Kidney (tissue), 14 donors: ENCODE measurements around the gene ZNF236. TPM values are rescaled to one million over a fixed set of nuclear protein-coding genes. Genes with fewer than 3 reads are reported as not detected.
"Not testable (repeated sequence)": the region's sequence is repeated elsewhere in the genome, so short reads cannot be mapped to it uniquely, and the experiment has no call there.

ENCODE experiments used
- DNase-seq, 5 donors: peaks; one replicate each; pipeline ENCODE4 v3.0.0-alpha.2; 2013 to 2020
- FAIRE-seq: peaks from 2 replicates; lab custom pipeline; 2012; peaks lifted over from hg19 to GRCh38; lab: Jason Lieb, UNC
- H3K27ac ChIP-seq, 2 donors: one replicate each; pipeline ENCODE4 v1.7.0; 2013; ENCODE audit warnings: low read depth in 2 of 2, low read length in 2 of 2, inconsistent platforms in 1 of 2
- H3K27me3 ChIP-seq: one replicate; pipeline ENCODE4 v1.7.1; 2013; ENCODE audit warnings: low read length, inconsistent platforms; ENCODE audit not compliant: control insufficient read depth, insufficient read depth
- H3K36me3 ChIP-seq, 3 donors: one replicate each; pipeline versions ENCODE4 v1.7.0 to v1.7.1; 2013; ENCODE audit warnings: low read length in 3 of 3, control low read depth in 1 of 3, inconsistent platforms in 1 of 3; ENCODE audit not compliant: insufficient read depth in 3 of 3, control insufficient read depth in 2 of 3
- H3K4me1 ChIP-seq, 3 donors: one replicate each; pipeline versions ENCODE4 v1.7.0 to v1.7.1; 2013; ENCODE audit warnings: low read length in 3 of 3, inconsistent platforms in 1 of 3, low read depth in 1 of 3; ENCODE audit not compliant: control insufficient read depth in 2 of 3, insufficient read depth in 2 of 3
- H3K4me3 ChIP-seq, 3 donors: one replicate each; pipeline versions ENCODE4 v1.7.0 to v1.8.1; 2013; ENCODE audit warnings: low read length in 3 of 3, control low read depth in 1 of 3, inconsistent platforms in 1 of 3
- H3K9ac ChIP-seq, 3 donors: one replicate each; pipeline versions ENCODE4 v1.7.0 to v1.7.1; 2013; ENCODE audit warnings: low read length in 3 of 3, control low read depth in 1 of 3, inconsistent platforms in 1 of 3
- H3K9me3 ChIP-seq, 3 donors: one replicate each; pipeline versions ENCODE4 v1.7.0 to v1.7.1; 2013; ENCODE audit warnings: low read length in 3 of 3, control low read depth in 1 of 3, inconsistent platforms in 1 of 3; ENCODE audit not compliant: control insufficient read depth in 2 of 3, insufficient read depth in 1 of 3
- CTCF ChIP-seq: IDR thresholded peaks from 3 replicates; pipeline ENCODE4 v1.5.1; 2012; ENCODE audit warnings: mild to moderate bottlenecking, moderate library complexity, borderline replicate concordance; ENCODE audit not compliant: insufficient read depth; ENCODE audit errors: extremely low read depth
- intact Hi-C: fragments of 100-400 bp; cut with DNase I; formaldehyde crosslinking; loops from one replicate; pipeline ENCODE4 v1.11.1; 2022
- polyA plus RNA-seq: library from polyadenylated mRNA; stranded (reverse); fragments of 350-450 nt; fragmentation: Illumina TruSeq; extraction: RNeasy Lipid Tissue Mini Kit (QIAGEN cat#74804); gene quantifications from one replicate; pipeline ENCODE4 v1.2.3, GENCODE V29; 2014; ENCODE audit warnings: low read depth, low replicate concordance; ENCODE audit not compliant: insufficient read depth
- total RNA-seq: library from RNA; stranded (reverse); fragmentation: NEBNext Ultra II Directional; extraction: Animal tissue kit (Norgen Biotek cat#: 25700); gene quantifications from one replicate; pipeline ENCODE4 v1.2.1, GENCODE V29; 2021
- donor health status: control.
- donor health status: control.
- donor health status: control.
- donor health status: control.
- donor health status: control.
- donor health status: DM: yes; HTN: yes; CAD: no.
- donor health status: Normal renal cell carcinoma (clear cell type).

ZNF236 gene
- total and polyA plus RNA-seq, 2 donors from 2014 or later, result 1.1 to 18.6 TPM

- TF ChIP-seq CTCF, result no peak
- H3K27ac ChIP-seq, result no peak overlapping the region
Measured at GRCh38 chr18:77017355-77017754, 195.0 kb downstream of the ZNF236 start.

GRCh38 chr18:77018650-77019049 lies 196.3 kb downstream of the ZNF236 start:
- H3K4me1 ChIP-seq, H3K4me3 ChIP-seq, DNase-seq, H3K9ac ChIP-seq, FAIRE-seq, intact Hi-C loops, H3K27ac ChIP-seq, H3K27me3 ChIP-seq, H3K9me3 ChIP-seq: not testable (repeated sequence)
- peaks cover 0 to 16% (median 12%) of the 10 kb centered on the region in 3 donors for H3K36me3 ChIP-seq

More at GRCh38 chr18:77017355-77017754, 195.0 kb downstream of the ZNF236 start:
- FAIRE-seq (no peak), DNase-seq (no peak)
- Histone ChIP-seq H3K4me1 (peaks cover 0 to 3% (median 0%) of the 10 kb centered on the region in 3 donors), H3K9me3 (no peaks in the 10 kb centered on the region), H3K4me3 (no peak overlapping the region), H3K27me3 (no peaks in the 10 kb centered on the region), H3K9ac (no peak overlapping the region), H3K36me3 (peaks cover 0 to 16% (median 12%) of the 10 kb centered on the region in 3 donors)
- intact Hi-C loops, result no loop called here

GRCh38 chr18:77019641-77020040 lies 197.3 kb downstream of the ZNF236 start:
- Histone ChIP-seq H3K9ac (no peak overlapping the region), H3K27ac (no peak overlapping the region), H3K36me3 (peaks cover 0 to 16% (median 12%) of the 10 kb centered on the region in 3 donors), H3K9me3 (no peaks in the 10 kb centered on the region), H3K27me3 (no peaks in the 10 kb centered on the region), H3K4me1 (no peaks in the 10 kb centered on the region), H3K4me3 (no peak overlapping the region)
- intact Hi-C loops, result no loop called here
- FAIRE-seq (no peak), DNase-seq (no peak)
- no peak for TF ChIP-seq CTCF
